HG03066 (cell line): Measurements from ENCODE around the gene ALG13.
"Not testable (repeated sequence)": the region's sequence is repeated elsewhere in the genome, so short reads cannot be mapped to it uniquely, and the experiment has no call there.

ENCODE experiments used
- ATAC-seq: cut with Tn5 transposase; IDR thresholded peaks from one replicate; pipeline ENCODE4 v1.9.1; 2021; ENCODE audit warnings: low read depth; ENCODE audit not compliant: unreplicated experiment

ALG13 gene

GRCh38 chrX:111756486-111756885 lies 75.5 kb downstream of the ALG13 start:
- ATAC-seq = no peak

DNA sequence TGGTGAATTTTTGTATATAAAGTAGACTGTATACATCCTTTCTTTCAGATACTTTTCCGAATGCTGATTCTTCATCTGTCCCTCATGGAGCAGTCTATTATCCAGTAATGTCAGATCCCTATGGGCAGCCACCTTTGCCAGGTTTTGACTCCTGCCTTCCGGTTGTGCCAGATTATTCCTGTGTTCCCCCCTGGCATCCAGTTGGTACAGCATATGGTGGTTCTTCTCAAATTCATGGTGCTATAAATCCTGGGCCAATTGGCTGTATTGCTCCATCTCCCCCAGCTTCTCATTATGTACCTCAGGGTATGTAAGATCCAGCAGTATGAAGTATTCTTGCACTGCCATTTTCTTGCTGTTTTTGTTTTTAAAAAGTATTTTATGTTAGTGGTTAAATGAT lies 78.7 kb downstream of the ALG13 start:
- no peak for ATAC-seq

GRCh38 chrX:111761578-111762135 lies 80.7 kb downstream of the ALG13 start:
- no peak for ATAC-seq

GRCh38 chrX:111778591-111778990 lies 97.6 kb downstream of the ALG13 start:
- ATAC-seq = no peak

GRCh38 chrX:111779582-111779981 lies 98.6 kb downstream of the ALG13 start:
- no peak for ATAC-seq

- no peak for ATAC-seq
Measured at GRCh38 chrX:111784667-111785066, 103.7 kb downstream of the ALG13 start.

DNA sequence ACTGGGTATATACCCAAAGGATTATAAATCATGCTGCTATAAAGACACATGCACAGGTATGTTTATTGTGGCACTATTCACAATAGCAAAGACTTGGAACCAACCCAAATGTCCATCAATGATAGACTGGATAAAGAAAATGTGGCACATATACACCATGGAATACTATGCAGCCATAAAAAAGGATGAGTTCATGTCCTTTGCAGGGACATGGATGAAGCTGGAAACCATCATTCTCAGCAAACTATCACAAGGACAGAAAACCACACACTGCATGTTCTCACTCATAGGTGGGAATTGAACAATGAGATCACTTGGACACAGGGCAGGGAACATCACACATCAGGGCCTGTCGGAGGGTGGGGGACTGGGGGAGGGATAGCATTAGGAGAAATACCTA lies 109.1 kb downstream of the ALG13 start:
- not testable (repeated sequence) for ATAC-seq
